C4-2B (cell line): ENCODE data around the gene CADPS2.

Experiments used
- H3K27ac ChIP-seq: fragments of 450-650 bp; 2 replicates; pipeline ENCODE4 v1.5.1; 2017
- CTCF ChIP-seq: fragments of 450-650 bp; conservative IDR thresholded peaks from 2 replicates; pipeline ENCODE4 v1.5.1; 2017; ENCODE audit warnings: mild to moderate bottlenecking
- ZFX ChIP-seq: fragments of 450-650 bp; IDR thresholded peaks from 2 replicates; pipeline ENCODE4 v1.6.1; 2017

Gene CADPS2

GRCh38 chr7:122300956-122301833 lies 585.1 kb downstream of the CADPS2 start:
- no peak overlapping the region for H3K27ac ChIP-seq
- TF ChIP-seq ZFX (no peak), CTCF (no peak)

- TF ChIP-seq CTCF (no peak), ZFX (no peak)
- H3K27ac ChIP-seq, result no peak overlapping the region
Measured at GRCh38 chr7:122300211-122300932, 585.9 kb downstream of the CADPS2 start.

- TF ChIP-seq CTCF (no peak), ZFX (no peak)
Measured at GRCh38 chr7:122299624-122300210, 586.5 kb downstream of the CADPS2 start.

GRCh38 chr7:122298618-122299017 lies 587.6 kb downstream of the CADPS2 start:
- TF ChIP-seq CTCF (no peak), ZFX (no peak)
- H3K27ac ChIP-seq, result no peak overlapping the region

More at GRCh38 chr7:122299624-122300210, 586.5 kb downstream of the CADPS2 start:
- H3K27ac ChIP-seq, result no peak overlapping the region

- TF ChIP-seq CTCF (no peak), ZFX (no peak)
- no peak overlapping the region for H3K27ac ChIP-seq
Measured at GRCh38 chr7:122298131-122298530, 588.1 kb downstream of the CADPS2 start.

GRCh38 chr7:122291189-122291588 lies 595.1 kb downstream of the CADPS2 start:
- no peak overlapping the region for H3K27ac ChIP-seq
- TF ChIP-seq CTCF, result no peak
- TF ChIP-seq ZFX, result no peak

GRCh38 chr7:122290476-122290875 lies 595.8 kb downstream of the CADPS2 start:
- TF ChIP-seq CTCF (no peak; the same call in 1 of the 2 replicates), ZFX (no peak)
- no peak overlapping the region for H3K27ac ChIP-seq
